ENCODE measurements around the gene ADNP. TPM values are rescaled to one million over a fixed set of nuclear protein-coding genes. Genes with fewer than 3 reads are reported as not detected.
A peak's percentile ranks its signal among the peaks of the same experiment; 100 is the strongest.

ADNP gene
- total RNA-seq, 1 experiment from 2014 or later: 106 TPM

GRCh38 chr20:50887576-50887975 lies 43.7 kb downstream of the ADNP start (continued):
- no peak for TF ChIP-seq MAX (CRISPR knock-in tag; IDR thresholded peaks at IDR 0.05)
- no peak for TF ChIP-seq MLX (CRISPR knock-in tag; IDR thresholded peaks at IDR 0.05)
- TF ChIP-seq ESRRA (CRISPR knock-in tag; IDR thresholded peaks at IDR 0.05; ENCODE audit: borderline replicate concordance): no peak
- TF ChIP-seq FOXK1 (CRISPR knock-in tag; IDR thresholded peaks at IDR 0.05): no peak
- TF ChIP-seq JUN (CRISPR knock-in tag; IDR thresholded peaks at IDR 0.05): no peak
- no peak for TF ChIP-seq ZNF396 (CRISPR knock-in tag; IDR thresholded peaks at IDR 0.05; ENCODE audit: borderline replicate concordance)
- TF ChIP-seq RORB (CRISPR knock-in tag; IDR thresholded peaks at IDR 0.05): no peak
- TF ChIP-seq ZBTB43 (CRISPR knock-in tag; IDR thresholded peaks at IDR 0.05): no peak
- TF ChIP-seq ATF1 (CRISPR knock-in tag; IDR thresholded peaks at IDR 0.05): no peak

GRCh38 chr20:50886184-50886790 lies 45.0 kb downstream of the ADNP start:
- H3K36me3 Mint-ChIP-seq: peaks cover 29% of the 10 kb centered on the region
- ATAC-seq (peak; percentile 29), DNase-seq (ENCODE audit: low spot score) (no peak)
- ChIA-PET POLR2A (interaction anchor here (0.7 to 1.2 kb wide), 2 partner anchors 15 to 86 kb away, joined by 3 to 4 read pairs; no protein-coding TSS in a partner anchor), CTCF (interaction anchor here (0.8 to 6.1 kb wide), 6 partner anchors 16 to 246 kb away, joined by 3 to 31 read pairs (median 6); partner anchors contain the start of gene BCAS4)
- TF ChIP-seq CREB1 (CRISPR knock-in tag; IDR thresholded peaks at IDR 0.05) (0 out of 2 replicates have a peak, but pooled peaks have one; percentile 43), PRRX2 (CRISPR knock-in tag; IDR thresholded peaks at IDR 0.05) (no peak), ZMAT4 (CRISPR knock-in tag; IDR thresholded peaks at IDR 0.05) (no peak), ZNF671 (CRISPR knock-in tag; IDR thresholded peaks at IDR 0.05) (0 out of 2 replicates have a peak, but pooled peaks have one; percentile 43), FOXK1 (CRISPR knock-in tag; IDR thresholded peaks at IDR 0.05) (no peak), ZNF396 (CRISPR knock-in tag; IDR thresholded peaks at IDR 0.05; ENCODE audit: borderline replicate concordance) (no peak), JAZF1 (CRISPR knock-in tag; IDR thresholded peaks at IDR 0.05) (no peak), AFF4 (CRISPR knock-in tag; IDR thresholded peaks at IDR 0.05; ENCODE audit: borderline replicate concordance) (no peak), CBFB (CRISPR knock-in tag; IDR thresholded peaks at IDR 0.05; ENCODE audit: low read depth) (no peak), E2F4 (CRISPR knock-in tag; IDR thresholded peaks at IDR 0.05; ENCODE audit: borderline replicate concordance, low read depth) (no peak), IRF2 (CRISPR knock-in tag; IDR thresholded peaks at IDR 0.05; ENCODE audit: borderline replicate concordance, low read depth) (no peak)
- H3K27ac Mint-ChIP-seq: peak overlapping the region; percentile 70
- no peaks in the 10 kb centered on the region for H3K27me3 Mint-ChIP-seq (ENCODE audit: low read depth)
- H3K4me1 Mint-ChIP-seq: peaks cover 2% of the 10 kb centered on the region
- no peaks in the 10 kb centered on the region for H3K9me3 Mint-ChIP-seq
- H3K4me3 Mint-ChIP-seq: no peak overlapping the region
